Calu3 (cell line): ENCODE results near the gene RUSC2. TPM values are rescaled to one million over a fixed set of nuclear protein-coding genes. Genes with fewer than 3 reads are reported as not detected.

ENCODE experiments used
- BruUV-seq: library from RNA; stranded (reverse); fragments of 400-500 nt; replicated peaks from 2 replicates; lab custom pipeline; 2021; lab: Mats Ljungman, UMichigan
- CTCF ChIA-PET: fragments of 300-600 bp; sonication (Branson Sonifier 250); formaldehyde crosslinking; loops from one replicate; lab custom pipeline; 2022; ENCODE audit warnings: antibody characterized with exemption; lab: Charles Lee
- DNase-seq: peaks from one replicate; pipeline ENCODE4 v3.0.0; 2022
- H3K27ac Mint-ChIP-seq: one replicate; pipeline ENCODE4 v1.8.0; 2022; ENCODE audit warnings: mixed read lengths; ENCODE audit not compliant: unreplicated experiment
- H3K27me3 Mint-ChIP-seq: one replicate; pipeline ENCODE4 v1.8.0; 2022; ENCODE audit warnings: mixed read lengths; ENCODE audit not compliant: unreplicated experiment
- H3K36me3 Mint-ChIP-seq: one replicate; pipeline ENCODE4 v1.8.0; 2022; ENCODE audit warnings: mild to moderate bottlenecking, moderate library complexity, mixed read lengths; ENCODE audit not compliant: insufficient read depth, unreplicated experiment
- H3K4me1 Mint-ChIP-seq: one replicate; pipeline ENCODE4 v1.8.0; 2022; ENCODE audit warnings: mild to moderate bottlenecking, low read depth, mixed read lengths; ENCODE audit not compliant: unreplicated experiment
- H3K4me3 Mint-ChIP-seq: one replicate; pipeline ENCODE4 v1.8.0; 2022; ENCODE audit warnings: mild to moderate bottlenecking, low read depth, moderate library complexity, mixed read lengths; ENCODE audit not compliant: unreplicated experiment
- H3K9me3 Mint-ChIP-seq: one replicate; pipeline ENCODE4 v1.8.0; 2022; ENCODE audit warnings: low read depth, mixed read lengths; ENCODE audit not compliant: unreplicated experiment
- CTCF ChIP-seq: fragments of 200-600 bp; IDR thresholded peaks from one replicate; pipeline ENCODE4 v1.8.0; 2022; ENCODE audit warnings: antibody characterized with exemption; ENCODE audit not compliant: unreplicated experiment
- intact Hi-C: fragments of 100-400 bp; cut with micrococcal nuclease; formaldehyde crosslinking; loops from one replicate; pipeline ENCODE4 v1.10.0; 2022; ENCODE audit not compliant: unreplicated experiment
- total RNA-seq: library from RNA; stranded (reverse); gene quantifications from 2 replicates; pipeline ENCODE4 v1.2.3, GENCODE V29; 2022

The RUSC2 gene
- total RNA-seq, 1 experiment from 2014 or later: 10.5 TPM

GRCh38 chr9:35537913-35538312, 48.0 kb downstream of the RUSC2 start:
- no peak overlapping the region for H3K4me3 Mint-ChIP-seq

GRCh38 chr9:35538361-35539234, 48.7 kb downstream of the RUSC2 start:
- Mint-ChIP-seq H3K27me3 (no peaks in the 10 kb centered on the region), H3K9me3 (peaks cover 2% of the 10 kb centered on the region), H3K4me3 (no peak overlapping the region), H3K4me1 (peaks cover 3% of the 10 kb centered on the region), H3K36me3 (no peaks in the 10 kb centered on the region), H3K27ac (no peak overlapping the region)
- BruUV-seq: no TSS peak
- intact Hi-C loops: no loop called here
- TF ChIP-seq CTCF: no peak
- CTCF ChIA-PET: interaction anchor here (0.7 to 1.2 kb wide), 2 partner anchors 13 to 20 kb away, joined by 3 to 8 read pairs; no protein-coding TSS in a partner anchor
- no peak for DNase-seq

More at GRCh38 chr9:35537913-35538312, 48.0 kb downstream of the RUSC2 start:
- intact Hi-C loops: no loop called here
- no TSS peak for BruUV-seq
- Mint-ChIP-seq H3K27me3 (no peaks in the 10 kb centered on the region), H3K27ac (no peak overlapping the region), H3K9me3 (peaks cover 2% of the 10 kb centered on the region), H3K4me1 (peaks cover 8% of the 10 kb centered on the region), H3K36me3 (no peaks in the 10 kb centered on the region)
- DNase-seq: no peak
- TF ChIP-seq CTCF: no peak
- CTCF ChIA-PET: no interaction called here

Other genes with a start within 250 kb of the RUSC2 start
- 20.9 and 24.6 TPM in 2 replicates for gene TESK1, start 115.2 kb downstream of the RUSC2 start, total RNA-seq
- gene CD72, start 128.3 kb downstream of the RUSC2 start, total RNA-seq: 0.38 and 0.73 TPM in 2 replicates
- not detected in 2 replicates for gene SIT1, start 160.8 kb downstream of the RUSC2 start, total RNA-seq
- 8,471 and 11,520 TPM in 2 replicates for gene RMRP, start 167.9 kb downstream of the RUSC2 start, total RNA-seq
- 7.9 and 8.0 TPM in 2 replicates for gene CCDC107, start 168.2 kb downstream of the RUSC2 start, total RNA-seq
- gene ARHGEF39, start 175.1 kb downstream of the RUSC2 start, total RNA-seq: 14.2 and 15.4 TPM in 2 replicates
- 0.64 and 0.76 TPM in 2 replicates for gene CA9, start 183.8 kb downstream of the RUSC2 start, total RNA-seq
- 138 and 145 TPM in 2 replicates for gene TPM2, start 199.8 kb downstream of the RUSC2 start, total RNA-seq
- 91.1 and 98.7 TPM in 2 replicates for gene TLN1, start 242.1 kb downstream of the RUSC2 start, total RNA-seq
- gene CREB3, start 242.6 kb downstream of the RUSC2 start, total RNA-seq: 26.5 and 29.4 TPM in 2 replicates